DND-41 (cell line): ENCODE measurements around the gene SLC1A3.

Experiments used
- ATAC-seq: fragments of 200-7000 bp; cut with Tn5 transposase; 3 replicates; pipeline ENCODE4 v1.9.1; 2021; ENCODE audit warnings: low read depth; ENCODE audit not compliant: insufficient read depth
- DNase-seq: peaks from one replicate; pipeline ENCODE4 v3.0.0-alpha.2; 2020
- H2AFZ ChIP-seq: 2 replicates; pipeline ENCODE4 v1.6.0; 2012; ENCODE audit warnings: low read depth, low read length
- H3K27ac ChIP-seq: 2 replicates; pipeline ENCODE4 v1.5.1; 2012; ENCODE audit warnings: low read length, inconsistent platforms
- H3K27me3 ChIP-seq: fragments of 200-600 bp; sonication (generic); 2 replicates; pipeline ENCODE4 v1.6.0; 2012; ENCODE audit warnings: low read length, mild to moderate bottlenecking, inconsistent platforms; ENCODE audit not compliant: insufficient read depth, poor library complexity
- H3K36me3 ChIP-seq: 2 replicates; pipeline ENCODE4 v1.5.1; 2012; ENCODE audit warnings: low read length, inconsistent platforms; ENCODE audit not compliant: insufficient read depth
- H3K4me1 ChIP-seq: 2 replicates; pipeline ENCODE4 v1.5.1; 2012; ENCODE audit warnings: mild to moderate bottlenecking, low read length; ENCODE audit not compliant: insufficient read depth
- H3K4me2 ChIP-seq: 2 replicates; pipeline ENCODE4 v1.6.0; 2012; ENCODE audit warnings: mild to moderate bottlenecking, moderate library complexity, low read length, inconsistent platforms; ENCODE audit not compliant: insufficient read depth
- H3K4me3 ChIP-seq, 2 experiments: fragments of 200-600 bp in 1 of 2; shearing (Covaris generic) in 1 of 2; 2 replicates each; pipeline ENCODE4 v1.5.1; 2012 to 2016; ENCODE audit warnings: inconsistent platforms in 2 of 2, low read length in 2 of 2, mild to moderate bottlenecking in 2 of 2, low read depth in 1 of 2, moderate library complexity in 1 of 2
- H3K79me2 ChIP-seq: 2 replicates; pipeline ENCODE4 v1.6.0; 2012; ENCODE audit warnings: low read length, inconsistent platforms; ENCODE audit not compliant: insufficient read depth
- H3K9ac ChIP-seq: 2 replicates; pipeline ENCODE4 v1.6.0; 2012; ENCODE audit warnings: low read depth, mild to moderate bottlenecking, inconsistent platforms, low read length, moderate library complexity
- H3K9me3 ChIP-seq: 2 replicates; pipeline ENCODE4 v1.5.1; 2012; ENCODE audit warnings: low read length, moderate library complexity, mild to moderate bottlenecking, inconsistent platforms; ENCODE audit not compliant: insufficient read depth, severe bottlenecking
- H4K20me1 ChIP-seq: 2 replicates; pipeline ENCODE4 v1.6.0; 2012; ENCODE audit warnings: low read length; ENCODE audit not compliant: insufficient read depth
- EZH2 ChIP-seq: IDR thresholded peaks from 3 replicates; pipeline ENCODE4 v1.6.1; 2012; ENCODE audit warnings: borderline replicate concordance, low read depth, mild to moderate bottlenecking, moderate library complexity, low read length, inconsistent platforms; ENCODE audit not compliant: severe bottlenecking
- TF ChIP-seq, protein P1 (sequence below): IDR thresholded peaks from 2 replicates; pipeline ENCODE4 v1.5.1; 2012; ENCODE audit warnings: borderline replicate concordance, low read length, moderate library complexity, mild to moderate bottlenecking; ENCODE audit not compliant: poor library complexity, severe bottlenecking; ENCODE audit errors: extremely low read depth

Gene SLC1A3

DNA sequence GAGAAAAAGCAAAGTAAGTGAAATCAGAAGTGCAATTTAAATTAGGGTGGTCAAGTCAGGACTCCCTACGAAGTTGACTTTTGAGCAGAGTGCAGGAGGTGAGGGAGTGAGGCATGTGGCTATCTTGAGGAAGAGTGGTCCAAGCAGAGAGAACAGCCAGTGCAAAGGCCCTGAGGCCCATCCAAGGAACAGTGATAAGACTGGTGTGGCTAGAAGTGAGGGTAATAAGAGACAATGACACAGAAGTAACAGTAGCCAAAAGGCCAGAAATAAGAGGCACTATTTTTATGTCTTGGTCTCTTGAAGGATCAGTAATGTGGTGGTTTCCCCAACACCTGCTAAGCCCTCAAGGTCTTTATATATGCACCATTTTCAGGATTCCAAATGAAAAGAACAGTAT lies 120.4 kb downstream of the SLC1A3 start:
- no peaks in the 10 kb centered on the region for H4K20me1 ChIP-seq
- H3K4me2 ChIP-seq: no peak overlapping the region
- H3K27me3 ChIP-seq: peaks cover 3% of the 10 kb centered on the region
- H3K4me1 ChIP-seq: peaks cover 3% of the 10 kb centered on the region
- H3K4me3 ChIP-seq: no peak overlapping the region
- TF ChIP-seq, protein P1, sequence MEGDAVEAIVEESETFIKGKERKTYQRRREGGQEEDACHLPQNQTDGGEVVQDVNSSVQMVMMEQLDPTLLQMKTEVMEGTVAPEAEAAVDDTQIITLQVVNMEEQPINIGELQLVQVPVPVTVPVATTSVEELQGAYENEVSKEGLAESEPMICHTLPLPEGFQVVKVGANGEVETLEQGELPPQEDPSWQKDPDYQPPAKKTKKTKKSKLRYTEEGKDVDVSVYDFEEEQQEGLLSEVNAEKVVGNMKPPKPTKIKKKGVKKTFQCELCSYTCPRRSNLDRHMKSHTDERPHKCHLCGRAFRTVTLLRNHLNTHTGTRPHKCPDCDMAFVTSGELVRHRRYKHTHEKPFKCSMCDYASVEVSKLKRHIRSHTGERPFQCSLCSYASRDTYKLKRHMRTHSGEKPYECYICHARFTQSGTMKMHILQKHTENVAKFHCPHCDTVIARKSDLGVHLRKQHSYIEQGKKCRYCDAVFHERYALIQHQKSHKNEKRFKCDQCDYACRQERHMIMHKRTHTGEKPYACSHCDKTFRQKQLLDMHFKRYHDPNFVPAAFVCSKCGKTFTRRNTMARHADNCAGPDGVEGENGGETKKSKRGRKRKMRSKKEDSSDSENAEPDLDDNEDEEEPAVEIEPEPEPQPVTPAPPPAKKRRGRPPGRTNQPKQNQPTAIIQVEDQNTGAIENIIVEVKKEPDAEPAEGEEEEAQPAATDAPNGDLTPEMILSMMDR: no peak
- TF ChIP-seq EZH2: no peak
- H3K9me3 ChIP-seq: no peaks in the 10 kb centered on the region
- no peak overlapping the region for H3K9ac ChIP-seq
- H3K27ac ChIP-seq: no peak overlapping the region
- no peak overlapping the region for H2AFZ ChIP-seq
- DNase-seq (no peak), ATAC-seq (no peak)
- H3K36me3 ChIP-seq: no peaks in the 10 kb centered on the region
- no peaks in the 10 kb centered on the region for H3K79me2 ChIP-seq

DNA sequence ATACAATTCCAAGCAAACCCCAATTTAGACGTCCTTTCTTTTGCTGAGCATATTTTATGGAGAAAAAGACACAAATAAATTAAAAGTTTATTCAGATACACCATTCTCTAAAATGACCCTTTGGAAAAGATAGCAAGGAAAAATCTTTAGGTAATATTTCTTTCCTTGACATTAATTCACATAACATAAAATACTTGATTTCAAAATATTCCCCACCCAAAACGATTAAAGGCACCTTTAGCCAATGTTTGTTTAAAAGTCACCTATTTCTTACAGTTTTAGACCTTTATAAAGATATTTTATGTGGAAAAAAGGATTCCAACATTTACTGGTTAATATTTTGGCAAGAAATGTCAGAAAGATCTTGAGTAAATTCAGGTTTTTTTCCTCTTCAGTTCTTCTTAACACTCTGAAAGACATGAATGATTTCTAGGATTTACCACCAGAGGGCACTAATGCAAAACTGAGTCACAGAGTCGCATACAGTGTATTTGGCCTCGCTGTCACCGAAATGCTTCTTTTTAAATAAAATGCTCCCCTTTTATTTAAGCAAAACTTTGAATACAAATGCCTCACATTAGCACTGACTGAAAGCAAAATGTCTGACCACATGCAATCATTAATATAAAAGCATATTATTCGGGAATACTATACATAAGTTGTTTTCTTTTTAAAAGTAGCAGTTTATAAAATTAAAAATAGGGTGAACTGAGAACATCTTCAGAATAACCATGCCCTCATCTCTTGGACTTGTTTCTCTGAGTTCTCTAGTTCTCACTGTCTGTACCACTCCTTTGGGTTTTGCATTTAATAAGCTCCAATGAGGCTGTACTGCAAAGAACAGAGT lies 122.5 kb downstream of the SLC1A3 start:
- DNase-seq: peak; percentile 23
- Histone ChIP-seq H3K79me2 (no peaks in the 10 kb centered on the region), H3K4me1 (no peaks in the 10 kb centered on the region), H4K20me1 (no peaks in the 10 kb centered on the region), H2AFZ (no peak overlapping the region), H3K27me3 (peaks cover 3% of the 10 kb centered on the region), H3K27ac (no peak overlapping the region), H3K4me2 (no peak overlapping the region), H3K4me3 (no peak overlapping the region), H3K36me3 (no peaks in the 10 kb centered on the region), H3K9me3 (no peaks in the 10 kb centered on the region), H3K9ac (no peak overlapping the region)
- ATAC-seq: peak; percentile 93
- TF ChIP-seq EZH2: no peak
- TF ChIP-seq, protein P1: peak; percentile 78

DNA sequence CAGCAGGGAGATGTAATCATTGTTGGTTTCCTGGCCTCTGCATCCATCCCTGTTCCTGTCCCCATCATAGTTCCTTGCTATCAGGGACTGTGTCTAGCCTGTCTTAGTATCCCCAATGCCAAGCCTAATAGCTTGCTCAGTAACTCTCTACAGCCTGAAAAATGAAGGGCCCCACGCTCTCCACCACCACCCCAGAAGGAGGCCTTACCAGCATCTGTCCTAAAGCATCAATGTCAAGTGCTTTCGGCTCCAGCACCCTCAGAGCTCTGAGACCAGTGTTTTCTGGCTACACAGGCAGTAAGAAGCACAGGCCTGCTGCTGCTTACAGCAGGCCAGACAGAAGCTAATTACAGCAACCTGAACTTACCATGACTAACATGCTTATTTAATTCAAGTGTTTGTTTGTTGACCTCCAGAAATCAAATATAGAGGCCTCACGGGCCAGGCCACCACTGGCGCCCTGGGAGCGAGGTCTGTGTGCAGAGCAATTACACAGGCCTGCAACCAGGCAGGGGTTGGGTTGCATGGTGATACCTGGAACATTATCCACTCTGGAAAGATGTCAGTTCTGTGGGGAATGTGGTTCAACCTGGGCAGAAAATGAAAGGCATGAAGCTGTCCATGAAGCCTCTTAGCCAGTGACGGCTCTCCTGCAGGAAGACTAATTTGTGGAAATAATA lies 124.3 kb downstream of the SLC1A3 start:
- H3K9me3 ChIP-seq: no peaks in the 10 kb centered on the region
- DNase-seq (no peak), ATAC-seq (no peak)
- peaks cover 3% of the 10 kb centered on the region for H3K27me3 ChIP-seq
- H3K36me3 ChIP-seq: no peaks in the 10 kb centered on the region
- no peaks in the 10 kb centered on the region for H3K4me1 ChIP-seq
- no peak overlapping the region for H3K4me3 ChIP-seq
- no peak overlapping the region for H3K27ac ChIP-seq
- no peak overlapping the region for H3K9ac ChIP-seq
- TF ChIP-seq EZH2: no peak
- TF ChIP-seq, protein P1: no peak
- H3K79me2 ChIP-seq: no peaks in the 10 kb centered on the region
- H3K4me2 ChIP-seq: no peak overlapping the region
- H4K20me1 ChIP-seq: no peaks in the 10 kb centered on the region
- no peak overlapping the region for H2AFZ ChIP-seq
